ENCODE data around the gene POP7. TPM values are rescaled to one million over a fixed set of nuclear protein-coding genes. Genes with fewer than 3 reads are reported as not detected.
"Not testable (repeated sequence)": the region's sequence is repeated elsewhere in the genome, so short reads cannot be mapped to it uniquely, and the experiment has no call there.

POP7 gene
- total RNA-seq, 1 experiment from 2014 or later: 96.9 TPM

GRCh38 chr7:100668069-100668449 lies 37.9 kb upstream of the POP7 start:
- no peak overlapping the region for H4K8ac ChIP-seq (replicated peaks; ENCODE audit: insufficient read length, low read depth, low read length)

DNA sequence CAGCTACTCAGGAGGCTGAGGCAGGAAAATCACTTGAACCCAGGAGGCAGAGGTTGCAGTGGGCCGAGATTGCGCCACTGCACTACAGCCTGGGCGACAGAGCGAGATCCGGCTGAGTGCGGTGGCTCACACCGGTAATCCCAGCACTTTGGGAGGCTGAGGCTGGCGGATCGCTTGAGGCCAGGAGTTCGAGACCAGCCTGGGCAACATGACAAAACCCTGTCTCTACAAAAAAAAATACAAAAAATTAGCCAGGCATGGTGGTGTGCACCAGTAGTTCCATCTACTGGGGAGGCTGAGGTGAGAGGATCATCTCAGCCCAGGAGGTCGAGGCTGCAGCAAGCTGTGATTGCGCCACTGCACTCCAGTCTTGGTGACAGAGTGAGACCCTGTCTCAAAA lies 36.8 kb upstream of the POP7 start:
- not testable (repeated sequence) for H2BK15ac ChIP-seq (ENCODE audit: low read depth, low read length); H2AK5ac ChIP-seq (ENCODE audit: insufficient read length, low read length); H2BK12ac ChIP-seq (ENCODE audit: insufficient read length, low read depth, low read length); H3K9ac ChIP-seq (ENCODE audit: extremely low read depth, insufficient read length, low read length); H4K20me1 ChIP-seq (ENCODE audit: control insufficient read depth, insufficient read depth, insufficient read length); H3K79me2 ChIP-seq (ENCODE audit: insufficient read depth, low read length); H3K27ac Mint-ChIP-seq; H2BK120ac ChIP-seq (ENCODE audit: low read depth, low read length, poor library complexity, severe bottlenecking); DNase-seq; H3K36me3 Mint-ChIP-seq (ENCODE audit: insufficient read depth in 1 of 3, low read depth in 3 of 3); H3K79me1 ChIP-seq (ENCODE audit: insufficient read depth, low read depth, low read length, poor library complexity, severe bottlenecking); H3K4me2 ChIP-seq (ENCODE audit: insufficient read depth, insufficient read length, low read length); H3K23ac ChIP-seq (ENCODE audit: insufficient read length, low read depth, low read length); H3K18ac ChIP-seq (ENCODE audit: insufficient read length, low read depth, low read length); H3K4me1 Mint-ChIP-seq; H2AFZ ChIP-seq (ENCODE audit: low read length); H2BK20ac ChIP-seq (ENCODE audit: low read depth, low read length, poor library complexity, severe bottlenecking); H3K56ac ChIP-seq (ENCODE audit: insufficient read length, low read depth, low read length); H3K4ac ChIP-seq (ENCODE audit: low read depth, low read length); H3K14ac ChIP-seq (ENCODE audit: insufficient read depth, low read length); H4K5ac ChIP-seq (ENCODE audit: insufficient read length, low read depth, low read length); H3K9me3 Mint-ChIP-seq; H4K8ac ChIP-seq (replicated peaks; ENCODE audit: insufficient read length, low read depth, low read length); H3K23me2 ChIP-seq (ENCODE audit: insufficient read length, low read depth, low read length, poor library complexity, severe bottlenecking); H3K27me3 ChIP-seq (ENCODE audit: insufficient read depth, low read length); H3K4me3 Mint-ChIP-seq; H2BK5ac ChIP-seq (ENCODE audit: insufficient read length, low read length); H3K27ac ChIP-seq (ENCODE audit: insufficient read length, low read depth, low read length); H3K4me1 ChIP-seq (ENCODE audit: insufficient read depth, low read length); H3K9me3 ChIP-seq (ENCODE audit: control insufficient read depth, low read depth, low read length); H3T11ph ChIP-seq (ENCODE audit: low read length); H4K91ac ChIP-seq (ENCODE audit: insufficient read length, low read depth, low read length)
- WGBS (ENCODE audit: extremely low coverage, insufficient read length, low lambda C conversion rate): no CpG with 5 or more reads among the region's 12 CpGs
- H3K27me3 Mint-ChIP-seq (ENCODE audit: low read depth): peaks cover 48% of the 10 kb centered on the region

More at GRCh38 chr7:100668069-100668449, 37.9 kb upstream of the POP7 start:
- Histone ChIP-seq H3K18ac (ENCODE audit: insufficient read length, low read depth, low read length) (no peak overlapping the region), H3K9ac (ENCODE audit: extremely low read depth, insufficient read length, low read length) (no peak overlapping the region), H3K4me2 (ENCODE audit: insufficient read depth, insufficient read length, low read length) (no peak overlapping the region), H3K79me1 (ENCODE audit: insufficient read depth, low read depth, low read length, poor library complexity, severe bottlenecking) (no peaks in the 10 kb centered on the region), H4K91ac (ENCODE audit: insufficient read length, low read depth, low read length) (no peak overlapping the region), H3K4me1 (ENCODE audit: insufficient read depth, low read length) (no peaks in the 10 kb centered on the region), H2AFZ (ENCODE audit: low read length) (no peak overlapping the region), H3K14ac (ENCODE audit: insufficient read depth, low read length) (no peak overlapping the region), H2BK120ac (ENCODE audit: low read depth, low read length, poor library complexity, severe bottlenecking) (no peak overlapping the region), H3K79me2 (ENCODE audit: insufficient read depth, low read length) (no peaks in the 10 kb centered on the region), H3T11ph (ENCODE audit: low read length) (no peak overlapping the region), H3K27ac (ENCODE audit: insufficient read length, low read depth, low read length) (no peak overlapping the region), H3K9me3 (ENCODE audit: control insufficient read depth, low read depth, low read length) (no peaks in the 10 kb centered on the region), H3K27me3 (ENCODE audit: insufficient read depth, low read length) (no peaks in the 10 kb centered on the region), H4K5ac (ENCODE audit: insufficient read length, low read depth, low read length) (no peak overlapping the region), H3K23me2 (ENCODE audit: insufficient read length, low read depth, low read length, poor library complexity, severe bottlenecking) (no peaks in the 10 kb centered on the region), H2AK5ac (ENCODE audit: insufficient read length, low read length) (no peak overlapping the region), H3K23ac (ENCODE audit: insufficient read length, low read depth, low read length) (no peak overlapping the region), H2BK20ac (ENCODE audit: low read depth, low read length, poor library complexity, severe bottlenecking) (no peak overlapping the region), H3K56ac (ENCODE audit: insufficient read length, low read depth, low read length) (no peak overlapping the region), H2BK15ac (ENCODE audit: low read depth, low read length) (no peak overlapping the region), H2BK12ac (ENCODE audit: insufficient read length, low read depth, low read length) (no peak overlapping the region), H3K4ac (ENCODE audit: low read depth, low read length) (no peak overlapping the region), H4K20me1 (ENCODE audit: control insufficient read depth, insufficient read depth, insufficient read length) (no peaks in the 10 kb centered on the region), H2BK5ac (ENCODE audit: insufficient read length, low read length) (no peak overlapping the region)
- Mint-ChIP-seq H3K27me3 (ENCODE audit: low read depth) (peaks cover 47% of the 10 kb centered on the region), H3K36me3 (ENCODE audit: insufficient read depth in 1 of 3, low read depth in 3 of 3) (no peaks in the 10 kb centered on the region; a peak in 1 of 7 replicates), H3K4me3 (no peak overlapping the region), H3K27ac (no peak overlapping the region), H3K4me1 (peaks cover 7% of the 10 kb centered on the region in 2 experiments), H3K9me3 (no peaks in the 10 kb centered on the region; a peak in 2 of 5 replicates)
- WGBS (ENCODE audit: extremely low coverage, insufficient read length, low lambda C conversion rate): no CpG with 5 or more reads among the region's 2 CpGs
- no peak for DNase-seq
- TF ChIP-seq, protein P1, sequence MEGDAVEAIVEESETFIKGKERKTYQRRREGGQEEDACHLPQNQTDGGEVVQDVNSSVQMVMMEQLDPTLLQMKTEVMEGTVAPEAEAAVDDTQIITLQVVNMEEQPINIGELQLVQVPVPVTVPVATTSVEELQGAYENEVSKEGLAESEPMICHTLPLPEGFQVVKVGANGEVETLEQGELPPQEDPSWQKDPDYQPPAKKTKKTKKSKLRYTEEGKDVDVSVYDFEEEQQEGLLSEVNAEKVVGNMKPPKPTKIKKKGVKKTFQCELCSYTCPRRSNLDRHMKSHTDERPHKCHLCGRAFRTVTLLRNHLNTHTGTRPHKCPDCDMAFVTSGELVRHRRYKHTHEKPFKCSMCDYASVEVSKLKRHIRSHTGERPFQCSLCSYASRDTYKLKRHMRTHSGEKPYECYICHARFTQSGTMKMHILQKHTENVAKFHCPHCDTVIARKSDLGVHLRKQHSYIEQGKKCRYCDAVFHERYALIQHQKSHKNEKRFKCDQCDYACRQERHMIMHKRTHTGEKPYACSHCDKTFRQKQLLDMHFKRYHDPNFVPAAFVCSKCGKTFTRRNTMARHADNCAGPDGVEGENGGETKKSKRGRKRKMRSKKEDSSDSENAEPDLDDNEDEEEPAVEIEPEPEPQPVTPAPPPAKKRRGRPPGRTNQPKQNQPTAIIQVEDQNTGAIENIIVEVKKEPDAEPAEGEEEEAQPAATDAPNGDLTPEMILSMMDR (conservative IDR thresholded peaks at IDR 0.05): no peak
